Gastrocnemius medialis (tissue), 4 donors: ENCODE data around the gene PDCD2L. TPM values are rescaled to one million over a fixed set of nuclear protein-coding genes. Genes with fewer than 3 reads are reported as not detected.
A peak's percentile ranks its signal among the peaks of the same experiment; 100 is the strongest.

ENCODE experiments used
- ATAC-seq, 2 donors: fragments of 150-250 bp; one replicate each; pipeline ENCODE4 v1.9.1; 2016
- DNase-seq, 2 donors: peaks; one replicate each; pipeline ENCODE4 v3.0.0-alpha.2; 2019
- H3K27ac ChIP-seq, 4 donors: fragments of 200-600 bp; sonication (generic); 1 replicate in 1 of 4; 2 replicates in 3 of 4; pipeline ENCODE4 v1.5.1; 2016 to 2018; ENCODE audit warnings: mild to moderate bottlenecking in 2 of 4, moderate library complexity in 1 of 4
- H3K27me3 ChIP-seq, 3 donors: fragments of 200-600 bp; sonication (generic) in 2 of 3; 1 replicate in 1 of 3; 2 replicates in 2 of 3; pipeline versions ENCODE4 v1.5.1 to v1.6.0; 2016 to 2019; ENCODE audit warnings: mild to moderate bottlenecking in 1 of 3, moderate library complexity in 1 of 3
- H3K36me3 ChIP-seq, 2 donors: fragments of 200-600 bp; sonication (generic) in 1 of 2; one replicate each; pipeline ENCODE4 v1.5.1; 2017 to 2018
- H3K4me1 ChIP-seq, 2 donors: fragments of 200-600 bp; sonication (generic) in 1 of 2; one replicate each; pipeline ENCODE4 v1.5.1; 2016 to 2017; ENCODE audit warnings: mild to moderate bottlenecking in 2 of 2
- H3K4me3 ChIP-seq, 4 donors: fragments of 200-600 bp; sonication (generic) in 3 of 4; 1 replicate in 1 of 4; 2 replicates in 3 of 4; pipeline ENCODE4 v1.5.1; 2016 to 2019; ENCODE audit warnings: mild to moderate bottlenecking in 2 of 4
- H3K9me3 ChIP-seq, 3 donors: fragments of 200-600 bp; sonication (generic) in 2 of 3; 1 replicate in 1 of 3; 2 replicates in 2 of 3; pipeline ENCODE4 v1.5.1; 2016 to 2019
- POLR2A ChIP-seq, 2 donors: fragments of 450-650 bp; IDR thresholded peaks; one replicate each; pipeline ENCODE4 v1.6.1; 2017; ENCODE audit warnings: antibody characterized with exemption in 2 of 2, mild to moderate bottlenecking in 2 of 2, moderate library complexity in 2 of 2
- in situ Hi-C, 4 donors: fragments of 200-750 bp; cut with MboI; loops; one replicate each; pipeline versions ENCODE4 v1.15.0 to v1.8.0; 2017; ENCODE audit warnings: low sequenced_read_pairs in 4 of 4
- intact Hi-C: fragments of 100-400 bp; cut with DNase I; formaldehyde crosslinking; loops from one replicate; pipeline ENCODE4 v1.15.1; 2023; ENCODE audit warnings: low total_unique reads
- total RNA-seq, 4 donors: library from RNA; depleted of rRNA; stranded (reverse); fragments of >200 nt; gene quantifications; one replicate each; pipeline versions ENCODE4 v1.1.0 to v1.2.3, GENCODE V29; 2016
- TF ChIP-seq, protein P1 (sequence below), 5 experiments: fragments of 450-650 bp in 3 of 5; fragments of 200-600 bp in 2 of 5; sonication (generic) in 2 of 5; IDR thresholded peaks in 4 of 5; conservative IDR thresholded peaks in 1 of 5; 1 replicate in 4 of 5; 2 replicates in 1 of 5; pipeline ENCODE4 v1.5.1; 2016 to 2019; ENCODE audit warnings: antibody characterized with exemption in 5 of 5, mild to moderate bottlenecking in 3 of 5, moderate library complexity in 3 of 5

The PDCD2L gene
- total RNA-seq, 4 donors from 2014 or later: 18.1 to 49.8 (median 25.1) TPM

GRCh38 chr19:34359140-34359953, 44.9 kb upstream of the PDCD2L start:
- Histone ChIP-seq H3K9me3 (no peaks in the 10 kb centered on the region), H3K27me3 (no peaks in the 10 kb centered on the region), H3K27ac (peak overlapping the region; percentile 87 to 91 (median 89)), H3K4me1 (peaks cover 7 to 11% of the 10 kb centered on the region in 2 donors), H3K4me3 (peak overlapping the region; percentile 46 to 56 (median 54)), H3K36me3 (peaks cover 0 to 13% of the 10 kb centered on the region in 2 donors)
- intact Hi-C loops: loop anchor here (1.0 to 2.0 kb wide), 2 partner anchors 71 to 141 kb away; no protein-coding TSS in a partner anchor
- peak; percentile 45 to 57 for TF ChIP-seq POLR2A (IDR thresholded peaks at IDR 0.05)
- TF ChIP-seq, protein P1, sequence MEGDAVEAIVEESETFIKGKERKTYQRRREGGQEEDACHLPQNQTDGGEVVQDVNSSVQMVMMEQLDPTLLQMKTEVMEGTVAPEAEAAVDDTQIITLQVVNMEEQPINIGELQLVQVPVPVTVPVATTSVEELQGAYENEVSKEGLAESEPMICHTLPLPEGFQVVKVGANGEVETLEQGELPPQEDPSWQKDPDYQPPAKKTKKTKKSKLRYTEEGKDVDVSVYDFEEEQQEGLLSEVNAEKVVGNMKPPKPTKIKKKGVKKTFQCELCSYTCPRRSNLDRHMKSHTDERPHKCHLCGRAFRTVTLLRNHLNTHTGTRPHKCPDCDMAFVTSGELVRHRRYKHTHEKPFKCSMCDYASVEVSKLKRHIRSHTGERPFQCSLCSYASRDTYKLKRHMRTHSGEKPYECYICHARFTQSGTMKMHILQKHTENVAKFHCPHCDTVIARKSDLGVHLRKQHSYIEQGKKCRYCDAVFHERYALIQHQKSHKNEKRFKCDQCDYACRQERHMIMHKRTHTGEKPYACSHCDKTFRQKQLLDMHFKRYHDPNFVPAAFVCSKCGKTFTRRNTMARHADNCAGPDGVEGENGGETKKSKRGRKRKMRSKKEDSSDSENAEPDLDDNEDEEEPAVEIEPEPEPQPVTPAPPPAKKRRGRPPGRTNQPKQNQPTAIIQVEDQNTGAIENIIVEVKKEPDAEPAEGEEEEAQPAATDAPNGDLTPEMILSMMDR (IDR thresholded peaks at IDR 0.05 in 4 of 5, conservative IDR thresholded peaks at IDR 0.05 in 1 of 5): peak in 4 of 5 experiments; percentile 40 to 74 (median 64)
- DNase-seq (peak; percentile 92 to 98), ATAC-seq (peak; percentile 82 to 89)
- in situ Hi-C loops: no loop called here

DNA sequence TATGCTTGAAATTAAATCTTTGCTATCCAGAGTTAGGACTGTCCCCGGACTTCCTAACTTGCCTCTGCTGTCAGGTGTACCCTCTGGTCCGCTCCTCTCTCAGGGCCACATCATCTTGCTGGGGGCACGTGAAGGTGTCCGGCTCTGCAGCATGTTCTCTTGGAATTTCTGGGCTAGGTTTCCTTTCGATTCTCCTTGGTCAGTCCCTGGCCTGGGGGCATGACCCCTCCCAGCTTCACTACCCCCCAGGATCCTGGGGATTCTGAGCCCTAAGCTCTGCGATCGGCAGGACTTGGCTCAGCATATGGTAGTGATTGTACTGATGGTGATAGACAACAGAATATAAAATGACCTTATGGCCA, 44.3 kb upstream of the PDCD2L start:
- Histone ChIP-seq H3K4me1 (peaks cover 7 to 14% of the 10 kb centered on the region in 2 donors), H3K9me3 (no peaks in the 10 kb centered on the region), H3K27ac (peak overlapping the region; percentile 87 to 91 (median 89)), H3K4me3 (peak overlapping the region; percentile 46 to 56 (median 54)), H3K36me3 (peaks cover 0 to 8% of the 10 kb centered on the region in 2 donors), H3K27me3 (no peaks in the 10 kb centered on the region)
- ATAC-seq (peak; percentile 10 to 18), DNase-seq (no peak)
- TF ChIP-seq, protein P1 (IDR thresholded peaks at IDR 0.05 in 4 of 5, conservative IDR thresholded peaks at IDR 0.05 in 1 of 5): no peak
- no peak for TF ChIP-seq POLR2A (IDR thresholded peaks at IDR 0.05)
- in situ Hi-C loops (no loop called here), intact Hi-C loops (loop anchor here (1.0 to 2.0 kb wide), 2 partner anchors 70 to 141 kb away; no protein-coding TSS in a partner anchor)

- H3K27me3 ChIP-seq: no peaks in the 10 kb centered on the region
- H3K4me1 ChIP-seq: peaks cover 7 to 14% of the 10 kb centered on the region in 2 donors
- no peak for ATAC-seq
- H3K27ac ChIP-seq: peak overlapping the region; percentile 87 to 91 (median 89)
- no peaks in the 10 kb centered on the region for H3K9me3 ChIP-seq
- TF ChIP-seq POLR2A (IDR thresholded peaks at IDR 0.05): no peak
- TF ChIP-seq, protein P1 (IDR thresholded peaks at IDR 0.05 in 4 of 5, conservative IDR thresholded peaks at IDR 0.05 in 1 of 5): no peak
- in situ Hi-C loops (no loop called here), intact Hi-C loops (no loop called here)
- H3K36me3 ChIP-seq: peaks cover 0 to 3% of the 10 kb centered on the region in 2 donors
- no peak overlapping the region for H3K4me3 ChIP-seq
- DNase-seq: no peak
These were observed 43.8 kb upstream of the PDCD2L start for GRCh38 chr19:34360354-34360909.

GRCh38 chr19:34362679-34363069, 41.5 kb upstream of the PDCD2L start:
- in situ Hi-C loops (no loop called here), intact Hi-C loops (no loop called here)
- Histone ChIP-seq H3K9me3 (no peaks in the 10 kb centered on the region), H3K27ac (no peak overlapping the region), H3K36me3 (peaks cover 0 to 5% of the 10 kb centered on the region in 2 donors), H3K4me1 (peaks cover 27 to 34% of the 10 kb centered on the region in 2 donors), H3K4me3 (no peak overlapping the region), H3K27me3 (no peaks in the 10 kb centered on the region)
- DNase-seq (no peak), ATAC-seq (no peak)
- TF ChIP-seq, protein P1 (IDR thresholded peaks at IDR 0.05 in 4 of 5, conservative IDR thresholded peaks at IDR 0.05 in 1 of 5): no peak
- TF ChIP-seq POLR2A (IDR thresholded peaks at IDR 0.05): no peak
